ENCODE results near the gene ANKRD39.

The ANKRD39 gene

DNA sequence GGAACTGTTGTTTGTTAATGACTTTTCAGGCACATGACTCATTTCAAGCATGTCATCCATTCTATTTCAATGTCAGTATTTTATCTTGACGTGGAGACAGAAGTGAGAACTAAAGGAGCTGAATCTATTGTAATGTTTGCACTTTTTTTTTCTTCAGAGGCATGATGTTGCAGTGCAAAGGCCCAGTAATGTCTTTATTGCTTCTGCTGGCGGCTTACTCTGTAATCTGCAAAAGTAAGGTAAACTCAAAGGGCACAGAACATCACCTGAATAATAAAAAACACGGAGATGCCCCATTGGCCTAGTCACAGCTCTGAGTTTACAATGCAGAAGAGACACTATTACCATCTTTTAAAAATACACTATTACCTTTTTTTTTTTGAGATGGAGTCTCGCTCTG is 44.2 kb downstream of the ANKRD39 start:
- Mint-ChIP-seq H3K36me3 (ENCODE audit: low read depth) (peaks cover 4% of the 10 kb centered on the region), H3K9me3 (no peaks in the 10 kb centered on the region)
- no peak for DNase-seq

DNA sequence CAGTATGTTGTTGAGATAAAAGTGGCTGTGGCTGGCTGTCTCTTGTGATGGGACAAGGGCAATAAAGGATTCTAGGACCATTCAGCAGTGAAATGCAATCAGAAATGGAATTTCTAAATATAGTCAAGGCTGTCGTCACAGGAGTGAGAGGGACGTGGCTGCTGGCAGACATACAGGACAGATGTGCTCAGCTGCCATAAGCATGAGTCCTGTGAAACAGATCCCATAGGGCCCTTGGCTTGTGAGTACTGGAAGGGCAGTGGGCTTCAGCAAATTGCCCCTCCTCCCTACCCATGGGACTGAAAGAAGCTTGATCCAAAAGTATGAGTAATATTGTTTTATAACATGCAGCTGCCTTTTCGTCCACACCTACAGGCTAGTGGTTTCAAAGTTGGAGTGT is 45.9 kb downstream of the ANKRD39 start:
- Mint-ChIP-seq H3K9me3 (no peaks in the 10 kb centered on the region), H3K36me3 (ENCODE audit: low read depth) (peaks cover 6% of the 10 kb centered on the region), H3K27me3 (ENCODE audit: low read depth, poor library complexity) (peaks cover 9% of the 10 kb centered on the region), H3K4me1 (peaks cover 9% of the 10 kb centered on the region), H3K4me3 (no peak overlapping the region), H3K27ac (no peak overlapping the region)
- TF ChIP-seq, protein P1, sequence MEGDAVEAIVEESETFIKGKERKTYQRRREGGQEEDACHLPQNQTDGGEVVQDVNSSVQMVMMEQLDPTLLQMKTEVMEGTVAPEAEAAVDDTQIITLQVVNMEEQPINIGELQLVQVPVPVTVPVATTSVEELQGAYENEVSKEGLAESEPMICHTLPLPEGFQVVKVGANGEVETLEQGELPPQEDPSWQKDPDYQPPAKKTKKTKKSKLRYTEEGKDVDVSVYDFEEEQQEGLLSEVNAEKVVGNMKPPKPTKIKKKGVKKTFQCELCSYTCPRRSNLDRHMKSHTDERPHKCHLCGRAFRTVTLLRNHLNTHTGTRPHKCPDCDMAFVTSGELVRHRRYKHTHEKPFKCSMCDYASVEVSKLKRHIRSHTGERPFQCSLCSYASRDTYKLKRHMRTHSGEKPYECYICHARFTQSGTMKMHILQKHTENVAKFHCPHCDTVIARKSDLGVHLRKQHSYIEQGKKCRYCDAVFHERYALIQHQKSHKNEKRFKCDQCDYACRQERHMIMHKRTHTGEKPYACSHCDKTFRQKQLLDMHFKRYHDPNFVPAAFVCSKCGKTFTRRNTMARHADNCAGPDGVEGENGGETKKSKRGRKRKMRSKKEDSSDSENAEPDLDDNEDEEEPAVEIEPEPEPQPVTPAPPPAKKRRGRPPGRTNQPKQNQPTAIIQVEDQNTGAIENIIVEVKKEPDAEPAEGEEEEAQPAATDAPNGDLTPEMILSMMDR (IDR thresholded peaks at IDR 0.05): no peak
- DNase-seq: no peak

More for the DNA sequence above, 44.2 kb downstream of the ANKRD39 start:
- Mint-ChIP-seq H3K27ac (no peak overlapping the region), H3K4me1 (peaks cover 25% of the 10 kb centered on the region), H3K4me3 (no peak overlapping the region), H3K27me3 (ENCODE audit: low read depth, poor library complexity) (peaks cover 9% of the 10 kb centered on the region)
- TF ChIP-seq, protein P1 (IDR thresholded peaks at IDR 0.05): no peak

DNA sequence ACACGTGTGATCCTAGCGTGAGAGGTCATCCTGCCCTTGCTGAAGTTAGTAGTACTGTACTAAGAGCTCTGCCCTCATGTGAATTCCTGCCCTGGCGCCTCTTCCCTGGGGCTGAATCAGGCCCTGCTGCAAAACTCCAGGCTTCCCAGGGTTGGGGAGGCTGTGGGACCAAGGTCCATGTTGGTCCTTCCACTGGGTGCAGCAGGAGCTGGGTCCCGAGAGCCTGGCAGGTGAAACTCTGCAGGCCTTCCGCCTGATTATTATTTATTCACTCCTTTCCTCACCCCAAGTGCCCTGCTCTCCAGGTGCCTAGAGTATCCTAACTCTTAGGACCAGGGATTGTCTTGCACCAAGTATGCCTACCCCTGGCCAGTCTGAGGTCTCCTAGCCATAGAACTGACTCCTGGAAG is 47.0 kb downstream of the ANKRD39 start:
- Mint-ChIP-seq H3K4me1 (peaks cover 9% of the 10 kb centered on the region), H3K9me3 (peaks cover 6% of the 10 kb centered on the region), H3K27me3 (ENCODE audit: low read depth, poor library complexity) (peaks cover 14% of the 10 kb centered on the region), H3K27ac (no peak overlapping the region), H3K4me3 (no peak overlapping the region), H3K36me3 (ENCODE audit: low read depth) (peaks cover 15% of the 10 kb centered on the region)
- TF ChIP-seq, protein P1 (IDR thresholded peaks at IDR 0.05): no peak
- no peak for DNase-seq

DNA sequence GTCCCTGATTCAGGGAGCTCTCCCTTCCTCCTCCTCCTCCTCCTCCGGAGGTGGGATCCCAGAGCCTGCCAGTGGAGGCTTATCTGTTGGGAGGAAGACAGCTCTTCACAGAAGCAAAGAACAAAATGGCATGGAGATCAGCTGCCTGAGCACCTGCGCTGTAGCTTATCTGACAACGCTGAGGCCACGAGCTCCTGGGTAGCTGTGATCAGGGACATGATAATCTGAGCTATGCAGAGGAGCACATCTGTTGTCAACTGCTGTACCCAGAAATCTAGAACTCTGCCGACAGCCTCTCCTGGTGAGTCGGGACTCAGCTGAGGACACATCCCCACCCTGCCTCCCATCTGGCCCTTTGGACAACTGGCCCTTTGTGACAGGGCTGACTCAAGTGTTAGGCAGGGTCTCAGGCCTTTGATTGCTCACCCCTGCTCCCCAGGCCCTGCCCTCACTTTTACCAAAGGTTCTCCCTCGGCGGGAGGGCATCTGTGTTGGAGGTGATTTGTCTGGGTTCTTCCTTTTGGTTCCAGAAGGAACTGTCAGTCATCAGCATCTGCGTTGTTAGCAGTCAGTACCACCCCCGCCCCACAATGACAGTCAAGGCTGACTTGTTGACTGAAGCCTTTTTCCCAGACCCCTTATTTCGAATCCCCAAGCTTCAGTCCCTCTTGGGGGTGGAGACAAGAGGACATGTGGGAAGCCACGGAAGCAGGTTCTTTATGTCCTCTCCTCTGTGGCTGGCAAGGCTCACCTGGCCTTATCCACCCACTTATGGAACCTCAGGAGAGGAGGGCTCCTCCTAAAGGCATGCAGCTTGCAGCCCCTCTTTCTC is 47.6 kb downstream of the ANKRD39 start:
- TF ChIP-seq, protein P1 (IDR thresholded peaks at IDR 0.05): no peak
- peaks cover 4% of the 10 kb centered on the region for H3K4me1 Mint-ChIP-seq
- no peak overlapping the region for H3K27ac Mint-ChIP-seq
- H3K4me3 Mint-ChIP-seq: no peak overlapping the region
- peaks cover 6% of the 10 kb centered on the region for H3K9me3 Mint-ChIP-seq
- no peak for DNase-seq
- peaks cover 15% of the 10 kb centered on the region for H3K36me3 Mint-ChIP-seq (ENCODE audit: low read depth)
- peaks cover 11% of the 10 kb centered on the region for H3K27me3 Mint-ChIP-seq (ENCODE audit: low read depth, poor library complexity)

DNA sequence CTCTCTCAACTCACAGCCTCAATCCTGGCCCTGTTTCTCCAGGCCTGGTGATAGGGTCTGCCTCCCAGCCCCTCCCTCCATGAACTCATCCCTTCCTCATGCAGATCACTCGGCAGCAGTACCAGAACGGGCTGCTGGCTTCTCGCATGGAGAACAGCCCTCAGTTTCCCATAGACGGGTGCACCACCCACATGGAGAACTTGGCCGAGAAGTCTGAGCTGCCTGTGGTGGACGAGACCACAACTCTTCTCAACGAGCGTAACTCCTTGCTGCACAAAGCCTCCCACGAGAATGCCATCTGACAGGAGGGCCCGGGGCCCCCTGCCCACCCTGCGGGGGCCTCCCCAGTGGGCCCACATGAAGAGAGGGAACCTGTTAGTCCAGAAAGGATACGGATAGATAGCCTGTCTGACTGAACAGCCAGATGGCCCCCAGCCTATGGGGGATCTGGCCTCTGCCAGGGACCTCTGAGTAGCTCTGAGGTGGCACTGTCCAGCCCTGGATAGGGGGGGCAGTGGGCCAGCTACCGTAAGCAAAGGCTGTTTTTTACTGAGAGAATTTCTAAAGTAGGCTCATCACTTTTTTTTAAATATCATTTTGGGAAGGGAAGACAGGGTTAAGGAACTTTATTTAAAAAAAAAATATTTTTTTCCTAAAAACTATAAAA is 48.5 kb downstream of the ANKRD39 start:
- H3K36me3 Mint-ChIP-seq (ENCODE audit: low read depth): peaks cover 15% of the 10 kb centered on the region
- no peak for DNase-seq
- H3K4me3 Mint-ChIP-seq: no peak overlapping the region
- H3K9me3 Mint-ChIP-seq: peaks cover 6% of the 10 kb centered on the region
- H3K27ac Mint-ChIP-seq: no peak overlapping the region
- no peaks in the 10 kb centered on the region for H3K4me1 Mint-ChIP-seq
- TF ChIP-seq, protein P1 (IDR thresholded peaks at IDR 0.05): no peak
- H3K27me3 Mint-ChIP-seq (ENCODE audit: low read depth, poor library complexity): peaks cover 8% of the 10 kb centered on the region

Measured in nephron progenitor cell (in vitro differentiated cells).